ENCODE data around the gene AK9.

DNA sequence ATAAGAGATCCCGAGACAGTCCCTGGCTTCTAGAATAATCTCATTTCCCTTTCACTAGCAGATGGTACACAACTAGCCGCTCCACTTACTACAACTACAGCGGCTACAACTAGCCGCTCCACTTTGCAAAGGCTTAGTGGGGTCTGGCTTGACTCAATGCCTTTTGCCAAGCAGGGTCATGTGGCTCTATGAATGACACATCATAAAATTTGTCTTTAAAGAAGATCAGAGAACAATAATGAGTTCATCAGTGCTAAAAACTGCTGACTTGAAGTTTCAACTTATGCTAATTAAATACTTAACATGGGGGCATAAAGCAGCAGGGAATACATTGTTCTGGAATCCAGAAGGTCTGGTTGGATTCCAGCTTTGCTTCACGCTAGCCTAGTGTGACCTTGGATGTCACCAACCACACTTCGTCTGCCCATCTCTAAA is 233.4 kb downstream of the AK9 start:
- TF ChIP-seq CTCF (IDR thresholded peaks at IDR 0.05 in 4 of 5, conservative IDR thresholded peaks at IDR 0.05 in 1 of 5): no peak
- no peak for TF ChIP-seq POLR2A (IDR thresholded peaks at IDR 0.05)

Data from gastrocnemius medialis (tissue), 4 donors.